Ureter (tissue), 1 donor: Measurements from ENCODE around the gene LUZP2. TPM values are rescaled to one million over a fixed set of nuclear protein-coding genes. Genes with fewer than 3 reads are reported as not detected.

ENCODE experiments used
- DNase-seq: peaks from one replicate; pipeline ENCODE4 v3.0.0-alpha.2; 2020; ENCODE audit warnings: low spot score
- total RNA-seq: library from RNA; stranded (reverse); gene quantifications from one replicate; pipeline ENCODE4 v1.2.4, GENCODE V29; 2023
- donor health status: DM: yes; HTN: yes; CAD: no.

Gene LUZP2
- 0.96 TPM for total RNA-seq

GRCh38 chr11:24496736-24497725 is at the start of gene LUZP2:
Gene LUZP2, plus strand, starts transcription at chr11:24497053.
- DNase-seq = no peak

GRCh38 chr11:24453129-24453718 is 43.6 kb upstream of the LUZP2 start:
- DNase-seq = no peak

GRCh38 chr11:24457985-24458384 is 38.9 kb upstream of the LUZP2 start:
- no peak for DNase-seq

GRCh38 chr11:24470431-24470830 is 26.4 kb upstream of the LUZP2 start:
- DNase-seq = no peak

GRCh38 chr11:24471084-24471483 is 25.8 kb upstream of the LUZP2 start:
- no peak for DNase-seq

GRCh38 chr11:24478718-24479117 is 18.1 kb upstream of the LUZP2 start:
- no peak for DNase-seq

- DNase-seq = no peak
Observed at GRCh38 chr11:24489477-24489876, 7.4 kb upstream of the LUZP2 start.

- no peak for DNase-seq
Observed at GRCh38 chr11:24496386-24496735, 492 bp upstream of the LUZP2 start.

GRCh38 chr11:24497831-24498230 is 978 bp downstream of the LUZP2 start:
- no peak for DNase-seq

- DNase-seq = no peak
Observed at GRCh38 chr11:24502425-24502824, 5.6 kb downstream of the LUZP2 start.

GRCh38 chr11:24509114-24509513 is 12.3 kb downstream of the LUZP2 start:
- no peak for DNase-seq

GRCh38 chr11:24511511-24511910 is 14.7 kb downstream of the LUZP2 start:
- DNase-seq = no peak

- no peak for DNase-seq
Observed at GRCh38 chr11:24513479-24514218, 16.8 kb downstream of the LUZP2 start.

GRCh38 chr11:24514219-24514594 is 17.4 kb downstream of the LUZP2 start:
- DNase-seq = no peak

- DNase-seq = no peak
Observed at GRCh38 chr11:24515632-24516031, 18.8 kb downstream of the LUZP2 start.

- DNase-seq = no peak
Observed at GRCh38 chr11:24516638-24517037, 19.8 kb downstream of the LUZP2 start.

GRCh38 chr11:24521601-24522000 is 24.7 kb downstream of the LUZP2 start:
- no peak for DNase-seq

GRCh38 chr11:24524156-24524555 is 27.3 kb downstream of the LUZP2 start:
- DNase-seq = no peak

- DNase-seq = no peak
Observed at GRCh38 chr11:24531528-24531927, 34.7 kb downstream of the LUZP2 start.

GRCh38 chr11:24543771-24544170 is 46.9 kb downstream of the LUZP2 start:
- DNase-seq = no peak

- no peak for DNase-seq
Observed at GRCh38 chr11:24556693-24557092, 59.8 kb downstream of the LUZP2 start.

- DNase-seq = no peak
Observed at GRCh38 chr11:24559315-24559714, 62.5 kb downstream of the LUZP2 start.

- DNase-seq = no peak
Observed at GRCh38 chr11:24560324-24560723, 63.5 kb downstream of the LUZP2 start.
